ENCODE data around the gene ZFP36L2.
A peak's percentile ranks its signal among the peaks of the same experiment; 100 is the strongest.

ZFP36L2 gene

DNA sequence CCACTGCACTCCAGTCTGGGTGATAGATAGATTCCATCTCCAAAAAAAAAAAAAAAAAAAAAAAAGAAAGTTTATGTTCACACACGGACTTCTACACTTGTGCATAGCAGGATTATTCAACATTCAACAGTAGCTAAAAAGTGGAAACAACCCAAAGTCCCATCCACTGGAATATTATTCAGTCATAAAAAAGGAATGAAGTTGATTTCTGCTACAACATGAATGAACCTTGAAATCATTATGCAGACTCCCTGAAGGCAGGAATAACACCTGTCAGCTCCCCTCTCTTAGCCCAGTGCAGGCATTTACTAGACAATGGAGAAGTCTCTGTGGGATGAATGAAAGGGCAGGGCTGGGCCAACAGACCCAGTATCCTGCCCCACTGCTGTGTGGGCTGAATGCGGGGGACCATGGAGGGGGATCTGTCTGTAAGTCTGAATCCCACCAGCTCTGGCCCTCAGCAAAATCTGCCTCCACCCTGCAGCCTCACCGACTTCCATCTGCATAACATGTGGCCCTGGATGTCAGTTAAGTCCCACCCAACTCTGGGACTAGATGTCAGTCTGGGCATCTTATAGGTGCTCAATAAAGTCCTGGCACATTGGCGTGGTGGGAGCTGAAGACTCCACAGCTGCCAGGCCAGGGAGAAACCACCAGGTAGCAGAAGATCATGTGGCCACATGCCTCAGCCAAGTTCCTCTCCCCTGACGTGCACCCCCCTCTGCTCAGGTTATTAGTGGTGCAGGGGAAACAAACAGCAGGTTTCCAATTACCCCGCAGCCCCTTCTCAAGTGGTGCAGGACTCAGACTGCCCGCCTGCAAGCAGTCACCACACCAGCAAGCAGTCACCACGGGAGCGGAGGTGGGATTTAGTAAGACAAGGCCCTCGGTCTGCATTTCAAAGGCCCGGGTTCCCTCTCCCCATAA, 8.9 kb downstream of the ZFP36L2 start:
- Histone ChIP-seq H3K27me3 (ENCODE audit: control insufficient read depth, low read length) (no peaks in the 10 kb centered on the region), H3F3A (ENCODE audit: control insufficient read depth, insufficient read depth) (peaks cover 40% of the 10 kb centered on the region), H3K4me2 (ENCODE audit: low read length) (peak overlapping the region; percentile 84), H3K27ac (ENCODE audit: low read depth, low read length) (peak overlapping the region; percentile 95), H3K4me1 (ENCODE audit: control insufficient read depth, low read length) (peaks cover 60% of the 10 kb centered on the region), H3K36me3 (ENCODE audit: control insufficient read depth, low read length) (peaks cover 15% of the 10 kb centered on the region), H3K9me2 (replicated peaks; ENCODE audit: control insufficient read depth, low read length) (no peaks in the 10 kb centered on the region), H4K20me1 (ENCODE audit: control insufficient read depth, insufficient read depth, low read depth, low read length) (no peaks in the 10 kb centered on the region), H3K9me3 (ENCODE audit: control insufficient read depth, insufficient read depth, low read length) (no peaks in the 10 kb centered on the region), H3K79me2 (ENCODE audit: control insufficient read depth, low read length) (peaks cover 16% of the 10 kb centered on the region), H3K4me3 (ENCODE audit: low read length) (peak overlapping the region; percentile 93)
- TF ChIP-seq EZH2phosphoT487 (IDR thresholded peaks at IDR 0.05; ENCODE audit: borderline replicate concordance, low read length): no peak
- TF ChIP-seq, protein P1, sequence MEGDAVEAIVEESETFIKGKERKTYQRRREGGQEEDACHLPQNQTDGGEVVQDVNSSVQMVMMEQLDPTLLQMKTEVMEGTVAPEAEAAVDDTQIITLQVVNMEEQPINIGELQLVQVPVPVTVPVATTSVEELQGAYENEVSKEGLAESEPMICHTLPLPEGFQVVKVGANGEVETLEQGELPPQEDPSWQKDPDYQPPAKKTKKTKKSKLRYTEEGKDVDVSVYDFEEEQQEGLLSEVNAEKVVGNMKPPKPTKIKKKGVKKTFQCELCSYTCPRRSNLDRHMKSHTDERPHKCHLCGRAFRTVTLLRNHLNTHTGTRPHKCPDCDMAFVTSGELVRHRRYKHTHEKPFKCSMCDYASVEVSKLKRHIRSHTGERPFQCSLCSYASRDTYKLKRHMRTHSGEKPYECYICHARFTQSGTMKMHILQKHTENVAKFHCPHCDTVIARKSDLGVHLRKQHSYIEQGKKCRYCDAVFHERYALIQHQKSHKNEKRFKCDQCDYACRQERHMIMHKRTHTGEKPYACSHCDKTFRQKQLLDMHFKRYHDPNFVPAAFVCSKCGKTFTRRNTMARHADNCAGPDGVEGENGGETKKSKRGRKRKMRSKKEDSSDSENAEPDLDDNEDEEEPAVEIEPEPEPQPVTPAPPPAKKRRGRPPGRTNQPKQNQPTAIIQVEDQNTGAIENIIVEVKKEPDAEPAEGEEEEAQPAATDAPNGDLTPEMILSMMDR (IDR thresholded peaks at IDR 0.05; ENCODE audit: low read depth, low read length, poor library complexity, severe bottlenecking): no peak

DNA sequence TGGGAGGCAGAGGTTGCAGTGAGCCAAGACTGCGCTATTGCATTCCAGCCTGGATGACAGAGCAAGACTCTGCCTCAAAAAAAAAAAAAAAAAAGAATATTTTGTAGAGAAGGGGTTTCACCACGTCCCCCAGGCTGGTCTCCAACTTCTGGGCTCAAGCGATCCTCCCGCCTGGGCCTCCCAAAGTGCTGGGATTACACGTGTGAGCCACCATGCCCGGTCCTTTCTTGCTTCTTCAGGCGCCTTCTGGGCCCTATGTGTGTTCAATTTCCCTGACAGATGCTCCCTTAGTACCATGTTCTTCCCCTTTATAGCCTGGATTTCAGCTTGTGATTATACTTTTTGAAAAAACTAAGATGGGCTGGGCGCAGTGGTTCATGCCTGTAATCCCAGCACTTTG, 9.8 kb downstream of the ZFP36L2 start:
- peaks cover 7% of the 10 kb centered on the region for H3K79me2 ChIP-seq (ENCODE audit: control insufficient read depth, low read length)
- no peak overlapping the region for H3K4me3 ChIP-seq (ENCODE audit: low read length)
- no peaks in the 10 kb centered on the region for H3K9me3 ChIP-seq (ENCODE audit: control insufficient read depth, insufficient read depth, low read length)
- peaks cover 31% of the 10 kb centered on the region for H3F3A ChIP-seq (ENCODE audit: control insufficient read depth, insufficient read depth)
- no peak overlapping the region for H3K27ac ChIP-seq (ENCODE audit: low read depth, low read length)
- H3K36me3 ChIP-seq (ENCODE audit: control insufficient read depth, low read length): peaks cover 6% of the 10 kb centered on the region
- TF ChIP-seq, protein P1 (IDR thresholded peaks at IDR 0.05; ENCODE audit: low read depth, low read length, poor library complexity, severe bottlenecking): no peak
- TF ChIP-seq EZH2phosphoT487 (IDR thresholded peaks at IDR 0.05; ENCODE audit: borderline replicate concordance, low read length): no peak
- no peaks in the 10 kb centered on the region for H3K9me2 ChIP-seq (replicated peaks; ENCODE audit: control insufficient read depth, low read length)
- H3K27me3 ChIP-seq (ENCODE audit: control insufficient read depth, low read length): no peaks in the 10 kb centered on the region
- H3K4me1 ChIP-seq (ENCODE audit: control insufficient read depth, low read length): peaks cover 52% of the 10 kb centered on the region
- no peaks in the 10 kb centered on the region for H4K20me1 ChIP-seq (ENCODE audit: control insufficient read depth, insufficient read depth, low read depth, low read length)
- H3K4me2 ChIP-seq (ENCODE audit: low read length): no peak overlapping the region

DNA sequence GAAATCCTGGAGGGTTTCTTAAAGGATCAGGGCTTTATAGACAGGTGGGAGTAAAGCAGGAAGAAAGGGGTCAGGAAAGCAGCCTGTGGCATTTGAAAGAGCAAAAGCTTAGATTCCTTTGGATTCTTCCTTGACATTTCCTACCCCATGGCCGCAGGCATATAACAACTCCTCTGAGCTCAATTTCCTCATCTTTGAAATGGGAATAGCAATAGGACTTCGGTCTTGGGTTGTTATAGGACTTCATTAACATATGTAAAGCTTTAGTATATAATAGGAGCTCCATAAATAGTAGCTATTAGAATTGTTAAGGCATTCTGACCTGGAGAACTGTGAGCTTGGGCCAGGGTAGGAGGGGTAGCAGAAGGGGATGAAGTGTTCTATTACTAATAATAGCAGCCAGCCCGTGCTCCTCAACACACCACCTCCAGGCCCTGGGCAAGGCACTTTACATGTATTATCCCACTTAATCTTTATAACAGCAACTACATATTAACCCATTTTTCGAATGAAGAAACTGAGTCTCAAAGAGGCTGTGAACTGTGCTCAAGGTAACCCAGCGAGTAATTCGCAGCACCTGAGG, 10.6 kb downstream of the ZFP36L2 start:
- H4K20me1 ChIP-seq (ENCODE audit: control insufficient read depth, insufficient read depth, low read depth, low read length): no peaks in the 10 kb centered on the region
- no peak overlapping the region for H3K4me3 ChIP-seq (ENCODE audit: low read length)
- no peaks in the 10 kb centered on the region for H3K79me2 ChIP-seq (ENCODE audit: control insufficient read depth, low read length)
- no peaks in the 10 kb centered on the region for H3K9me3 ChIP-seq (ENCODE audit: control insufficient read depth, insufficient read depth, low read length)
- H3K36me3 ChIP-seq (ENCODE audit: control insufficient read depth, low read length): no peaks in the 10 kb centered on the region; the same call in 1 of the 2 replicates
- no peak overlapping the region for H3K27ac ChIP-seq (ENCODE audit: low read depth, low read length)
- no peaks in the 10 kb centered on the region for H3K27me3 ChIP-seq (ENCODE audit: control insufficient read depth, low read length)
- H3K4me2 ChIP-seq (ENCODE audit: low read length): no peak overlapping the region
- H3K4me1 ChIP-seq (ENCODE audit: control insufficient read depth, low read length): peaks cover 43% of the 10 kb centered on the region
- TF ChIP-seq, protein P1 (IDR thresholded peaks at IDR 0.05; ENCODE audit: low read depth, low read length, poor library complexity, severe bottlenecking): no peak
- no peak for TF ChIP-seq EZH2phosphoT487 (IDR thresholded peaks at IDR 0.05; ENCODE audit: borderline replicate concordance, low read length)
- no peaks in the 10 kb centered on the region for H3K9me2 ChIP-seq (replicated peaks; ENCODE audit: control insufficient read depth, low read length)
- peaks cover 23% of the 10 kb centered on the region for H3F3A ChIP-seq (ENCODE audit: control insufficient read depth, insufficient read depth)

All from DOHH2 (cell line).